ENCODE data around the gene TUBA4B.

DNA sequence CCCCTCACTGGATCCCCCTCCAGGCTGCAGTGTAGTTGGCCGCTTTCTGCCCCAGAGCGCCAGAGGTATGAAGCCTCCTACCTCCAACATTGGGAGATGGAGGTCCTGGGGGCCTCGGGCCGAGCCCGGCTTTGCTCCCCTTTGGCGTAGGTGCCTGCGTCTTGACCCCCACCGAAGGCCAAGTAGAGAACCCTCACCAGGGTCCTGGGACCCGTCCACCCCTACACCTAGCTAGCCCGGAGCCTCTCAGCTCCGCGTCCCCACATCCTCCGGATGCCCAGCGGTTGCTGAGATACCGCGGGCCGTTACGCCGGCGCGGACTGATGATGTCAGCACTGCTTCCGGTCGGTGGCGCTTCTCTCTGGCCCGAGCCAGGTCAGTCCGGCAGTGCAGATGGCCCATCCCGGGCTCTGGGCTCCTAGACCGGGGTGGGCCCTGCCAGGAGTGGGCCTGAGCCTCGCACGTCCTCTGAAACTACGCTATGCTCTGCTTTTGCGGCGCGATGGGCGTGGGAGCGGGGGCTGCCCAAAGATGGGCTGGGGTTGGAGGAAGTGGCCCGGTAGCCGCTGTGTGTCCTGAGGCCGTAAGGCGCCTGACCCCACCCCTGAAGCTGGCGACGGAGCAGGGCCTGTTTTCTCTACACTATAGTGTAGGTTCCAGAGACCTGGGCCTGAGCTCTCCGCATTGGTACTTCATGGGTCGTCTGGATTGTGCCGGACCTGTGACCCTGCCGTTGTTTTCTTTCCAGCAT lies 7.7 kb upstream of the TUBA4B start, which contains the start of the genes GLB1L and STK16:
- TF ChIP-seq TAF1 (IDR thresholded peaks at IDR 0.05; ENCODE audit: low read depth, low read length) (peak; percentile 68; the same call in 1 of the 2 replicates), POLR2AphosphoS5 (IDR thresholded peaks at IDR 0.05; ENCODE audit: low read depth, low read length) (peak; percentile 77), POLR2A (IDR thresholded peaks at IDR 0.05; ENCODE audit: low read depth, low read length) (peak; percentile 85)
